Vagina (tissue), 2 donors: ENCODE data around the gene TSPAN32.

Experiments used
- POLR2A ChIP-seq, 2 donors: fragments of 450-650 bp; IDR thresholded peaks; one replicate each; pipeline ENCODE4 v1.6.1; 2017; ENCODE audit warnings: antibody characterized with exemption in 2 of 2, mild to moderate bottlenecking in 2 of 2, moderate library complexity in 2 of 2
- POLR2AphosphoS5 ChIP-seq, 2 donors: sonication (generic); formaldehyde crosslinking; IDR thresholded peaks; one replicate each; pipeline ENCODE4 v1.9.0; 2017; ENCODE audit warnings: antibody characterized with exemption in 2 of 2, mild to moderate bottlenecking in 2 of 2, low read depth in 1 of 2; ENCODE audit not compliant: insufficient read depth in 1 of 2
- TF ChIP-seq, protein P1 (sequence below), 3 experiments: fragments of 450-650 bp in 2 of 3; fragments of 200-600 bp in 1 of 3; sonication (generic) in 1 of 3; IDR thresholded peaks; one replicate each; pipeline ENCODE4 v1.5.1; 2017 to 2019; ENCODE audit warnings: antibody characterized with exemption in 3 of 3, mild to moderate bottlenecking in 2 of 3, moderate library complexity in 2 of 3

GRCh38 chr11:2329551-2329950 is 27.7 kb downstream of the TSPAN32 start:
- TF ChIP-seq, protein P1, sequence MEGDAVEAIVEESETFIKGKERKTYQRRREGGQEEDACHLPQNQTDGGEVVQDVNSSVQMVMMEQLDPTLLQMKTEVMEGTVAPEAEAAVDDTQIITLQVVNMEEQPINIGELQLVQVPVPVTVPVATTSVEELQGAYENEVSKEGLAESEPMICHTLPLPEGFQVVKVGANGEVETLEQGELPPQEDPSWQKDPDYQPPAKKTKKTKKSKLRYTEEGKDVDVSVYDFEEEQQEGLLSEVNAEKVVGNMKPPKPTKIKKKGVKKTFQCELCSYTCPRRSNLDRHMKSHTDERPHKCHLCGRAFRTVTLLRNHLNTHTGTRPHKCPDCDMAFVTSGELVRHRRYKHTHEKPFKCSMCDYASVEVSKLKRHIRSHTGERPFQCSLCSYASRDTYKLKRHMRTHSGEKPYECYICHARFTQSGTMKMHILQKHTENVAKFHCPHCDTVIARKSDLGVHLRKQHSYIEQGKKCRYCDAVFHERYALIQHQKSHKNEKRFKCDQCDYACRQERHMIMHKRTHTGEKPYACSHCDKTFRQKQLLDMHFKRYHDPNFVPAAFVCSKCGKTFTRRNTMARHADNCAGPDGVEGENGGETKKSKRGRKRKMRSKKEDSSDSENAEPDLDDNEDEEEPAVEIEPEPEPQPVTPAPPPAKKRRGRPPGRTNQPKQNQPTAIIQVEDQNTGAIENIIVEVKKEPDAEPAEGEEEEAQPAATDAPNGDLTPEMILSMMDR (IDR thresholded peaks at IDR 0.05) = no peak
- no peak for TF ChIP-seq POLR2A (IDR thresholded peaks at IDR 0.05)
- TF ChIP-seq POLR2AphosphoS5 (IDR thresholded peaks at IDR 0.05; ENCODE audit: insufficient read depth in 1 of 2, low read depth in 1 of 2) = no peak
